H1 (cell line): ENCODE measurements around the gene SLC39A13.

Source experiments
- FOSL1 ChIP-seq: IDR thresholded peaks from 2 replicates; pipeline ENCODE4 v1.6.1; 2011; ENCODE audit warnings: mild to moderate bottlenecking, low read depth, low read length, moderate library complexity; ENCODE audit not compliant: insufficient read depth
- HDAC2 ChIP-seq, 2 experiments: fragments of 300-600 bp in 1 of 2; sonication (generic) in 1 of 2; IDR thresholded peaks; 2 replicates each; pipeline ENCODE4 v1.6.1; 2011 to 2012; ENCODE audit warnings: low read depth in 2 of 2, low read length in 2 of 2, mild to moderate bottlenecking in 2 of 2, moderate library complexity in 2 of 2, borderline replicate concordance in 1 of 2, inconsistent platforms in 1 of 2
- SP1 ChIP-seq: IDR thresholded peaks from 2 replicates; pipeline ENCODE4 v1.6.1; 2011; ENCODE audit warnings: low read depth, low read length
- USF2 ChIP-seq: IDR thresholded peaks from 2 replicates; pipeline ENCODE4 v1.6.1; 2011; ENCODE audit warnings: low read length, improper control_type of control experiment
- YY1 ChIP-seq: IDR thresholded peaks from 2 replicates; pipeline ENCODE4 v1.6.1; 2011; ENCODE audit warnings: low read depth, mild to moderate bottlenecking, low read length
- ZNF274 ChIP-seq: IDR thresholded peaks from 2 replicates; pipeline ENCODE4 v1.7.0; 2012; ENCODE audit warnings: low read length, borderline replicate concordance; ENCODE audit errors: extremely low read depth

GRCh38 chr11:47451436-47451835, 43.0 kb downstream of the SLC39A13 start:
- no peak for TF ChIP-seq SP1
- no peak for TF ChIP-seq YY1
- no peak for TF ChIP-seq FOSL1
- no peak for TF ChIP-seq USF2
- no peak for TF ChIP-seq ZNF274
- TF ChIP-seq HDAC2 (IDR thresholded peaks at IDR 0.05; ENCODE audit: borderline replicate concordance in 1 of 2, low read depth in 2 of 2, low read length in 2 of 2) = no peak
